Gastrocnemius medialis (tissue), 4 donors: ENCODE results near the gene TMEM123. TPM values are rescaled to one million over a fixed set of nuclear protein-coding genes. Genes with fewer than 3 reads are reported as not detected.

Experiments
- ATAC-seq, 2 donors: fragments of 150-250 bp; one replicate each; pipeline ENCODE4 v1.9.1; 2016
- DNase-seq, 2 donors: peaks; one replicate each; pipeline ENCODE4 v3.0.0-alpha.2; 2019
- H3K27ac ChIP-seq, 4 donors: fragments of 200-600 bp; sonication (generic); 1 replicate in 1 of 4; 2 replicates in 3 of 4; pipeline ENCODE4 v1.5.1; 2016 to 2018; ENCODE audit warnings: mild to moderate bottlenecking in 2 of 4, moderate library complexity in 1 of 4
- H3K27me3 ChIP-seq, 3 donors: fragments of 200-600 bp; sonication (generic) in 2 of 3; 1 replicate in 1 of 3; 2 replicates in 2 of 3; pipeline versions ENCODE4 v1.5.1 to v1.6.0; 2016 to 2019; ENCODE audit warnings: mild to moderate bottlenecking in 1 of 3, moderate library complexity in 1 of 3
- H3K36me3 ChIP-seq, 2 donors: fragments of 200-600 bp; sonication (generic) in 1 of 2; one replicate each; pipeline ENCODE4 v1.5.1; 2017 to 2018
- H3K4me1 ChIP-seq, 2 donors: fragments of 200-600 bp; sonication (generic) in 1 of 2; one replicate each; pipeline ENCODE4 v1.5.1; 2016 to 2017; ENCODE audit warnings: mild to moderate bottlenecking in 2 of 2
- H3K4me3 ChIP-seq, 4 donors: fragments of 200-600 bp; sonication (generic) in 3 of 4; 1 replicate in 1 of 4; 2 replicates in 3 of 4; pipeline ENCODE4 v1.5.1; 2016 to 2019; ENCODE audit warnings: mild to moderate bottlenecking in 2 of 4
- H3K9me3 ChIP-seq, 3 donors: fragments of 200-600 bp; sonication (generic) in 2 of 3; 1 replicate in 1 of 3; 2 replicates in 2 of 3; pipeline ENCODE4 v1.5.1; 2016 to 2019
- POLR2A ChIP-seq, 2 donors: fragments of 450-650 bp; IDR thresholded peaks; one replicate each; pipeline ENCODE4 v1.6.1; 2017; ENCODE audit warnings: antibody characterized with exemption in 2 of 2, mild to moderate bottlenecking in 2 of 2, moderate library complexity in 2 of 2
- in situ Hi-C, 4 donors: fragments of 200-750 bp; cut with MboI; loops; one replicate each; pipeline versions ENCODE4 v1.15.0 to v1.8.0; 2017; ENCODE audit warnings: low sequenced_read_pairs in 4 of 4
- intact Hi-C: fragments of 100-400 bp; cut with DNase I; formaldehyde crosslinking; loops from one replicate; pipeline ENCODE4 v1.15.1; 2023; ENCODE audit warnings: low total_unique reads
- total RNA-seq, 4 donors: library from RNA; depleted of rRNA; stranded (reverse); fragments of >200 nt; gene quantifications; one replicate each; pipeline versions ENCODE4 v1.1.0 to v1.2.3, GENCODE V29; 2016
- TF ChIP-seq, protein P1 (sequence below), 5 experiments: fragments of 450-650 bp in 3 of 5; fragments of 200-600 bp in 2 of 5; sonication (generic) in 2 of 5; IDR thresholded peaks in 4 of 5; conservative IDR thresholded peaks in 1 of 5; 1 replicate in 4 of 5; 2 replicates in 1 of 5; pipeline ENCODE4 v1.5.1; 2016 to 2019; ENCODE audit warnings: antibody characterized with exemption in 5 of 5, mild to moderate bottlenecking in 3 of 5, moderate library complexity in 3 of 5

Gene TMEM123
- total RNA-seq, 4 donors from 2014 or later, result 12.5 to 38.0 (median 22.6) TPM

DNA sequence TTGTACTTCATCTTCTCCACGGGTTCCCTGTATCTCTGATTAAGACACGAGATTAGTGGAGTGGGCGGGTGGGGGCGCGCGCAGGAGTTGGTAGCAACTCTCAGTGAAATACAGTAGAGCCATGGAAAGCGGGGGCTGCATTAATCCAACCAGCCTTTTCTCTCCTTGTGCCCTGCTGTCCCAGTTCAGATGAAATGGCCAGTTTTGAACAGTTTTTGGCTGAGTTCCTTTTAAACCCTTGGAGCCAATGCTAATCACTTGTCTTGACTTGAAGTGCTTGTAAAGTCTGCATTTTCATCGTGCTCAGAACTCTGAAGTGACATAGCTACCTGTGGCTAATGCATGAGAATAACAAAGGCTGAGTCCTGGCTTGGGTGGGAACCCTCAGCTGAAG is 734 bp upstream of the TMEM123 start:
- Histone ChIP-seq H3K27me3 (no peaks in the 10 kb centered on the region), H3K4me3 (peak overlapping the region; percentile 58 to 91 (median 82)), H3K9me3 (no peaks in the 10 kb centered on the region), H3K4me1 (peaks cover 10 to 13% of the 10 kb centered on the region in 2 donors), H3K36me3 (no peaks in the 10 kb centered on the region), H3K27ac (peak overlapping the region; percentile 78 to 80 (median 79))
- in situ Hi-C loops (no loop called here), intact Hi-C loops (loop anchor here (2.0 to 5.0 kb wide), 2 partner anchors 61 to 106 kb away; partner anchors contain the start of gene BIRC2)
- ATAC-seq, result no peak
- no peak for TF ChIP-seq POLR2A (IDR thresholded peaks at IDR 0.05)
- TF ChIP-seq, protein P1, sequence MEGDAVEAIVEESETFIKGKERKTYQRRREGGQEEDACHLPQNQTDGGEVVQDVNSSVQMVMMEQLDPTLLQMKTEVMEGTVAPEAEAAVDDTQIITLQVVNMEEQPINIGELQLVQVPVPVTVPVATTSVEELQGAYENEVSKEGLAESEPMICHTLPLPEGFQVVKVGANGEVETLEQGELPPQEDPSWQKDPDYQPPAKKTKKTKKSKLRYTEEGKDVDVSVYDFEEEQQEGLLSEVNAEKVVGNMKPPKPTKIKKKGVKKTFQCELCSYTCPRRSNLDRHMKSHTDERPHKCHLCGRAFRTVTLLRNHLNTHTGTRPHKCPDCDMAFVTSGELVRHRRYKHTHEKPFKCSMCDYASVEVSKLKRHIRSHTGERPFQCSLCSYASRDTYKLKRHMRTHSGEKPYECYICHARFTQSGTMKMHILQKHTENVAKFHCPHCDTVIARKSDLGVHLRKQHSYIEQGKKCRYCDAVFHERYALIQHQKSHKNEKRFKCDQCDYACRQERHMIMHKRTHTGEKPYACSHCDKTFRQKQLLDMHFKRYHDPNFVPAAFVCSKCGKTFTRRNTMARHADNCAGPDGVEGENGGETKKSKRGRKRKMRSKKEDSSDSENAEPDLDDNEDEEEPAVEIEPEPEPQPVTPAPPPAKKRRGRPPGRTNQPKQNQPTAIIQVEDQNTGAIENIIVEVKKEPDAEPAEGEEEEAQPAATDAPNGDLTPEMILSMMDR (IDR thresholded peaks at IDR 0.05 in 4 of 5, conservative IDR thresholded peaks at IDR 0.05 in 1 of 5), result no peak
- no peak for DNase-seq

DNA sequence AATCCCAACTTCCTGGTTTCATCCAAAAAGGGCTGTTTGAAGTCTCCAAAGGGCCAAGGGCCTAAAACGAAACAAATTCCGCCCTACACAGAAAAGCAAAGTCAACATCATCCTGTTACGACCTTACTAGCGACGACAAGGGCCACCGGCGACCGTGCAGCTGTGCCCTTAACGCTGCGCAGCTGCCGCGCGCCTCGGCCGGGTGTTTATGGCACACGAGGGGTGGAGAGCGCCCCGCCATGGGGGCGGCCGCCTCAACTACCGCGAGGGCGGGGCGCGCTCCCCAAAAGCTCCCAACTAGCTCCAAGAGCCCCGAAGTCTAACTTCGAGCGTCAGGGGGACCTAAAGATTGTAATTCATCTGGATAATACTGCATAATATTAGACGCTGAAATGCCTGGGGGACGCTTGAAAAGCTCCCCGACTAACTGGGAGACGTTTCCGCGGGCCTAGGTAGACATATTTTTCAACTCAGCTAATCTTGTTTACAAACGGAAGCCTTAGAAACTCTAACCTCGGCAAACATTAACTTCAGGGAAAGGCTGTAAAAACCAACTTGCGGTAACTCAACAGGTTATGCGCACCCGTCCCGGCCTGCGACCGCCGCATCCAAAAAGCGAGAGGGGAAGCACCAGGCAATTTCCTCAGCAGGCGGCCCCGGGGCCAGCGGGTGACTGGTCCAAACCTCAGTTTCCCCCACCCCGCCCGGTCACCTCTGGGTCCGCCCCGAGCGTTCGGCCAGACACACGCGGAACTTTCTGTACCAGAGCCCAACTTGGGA is 694 bp downstream of the TMEM123 start:
- peak overlapping the region; percentile 78 to 80 (median 79) for H3K27ac ChIP-seq
- peak overlapping the region; percentile 58 to 91 (median 82) for H3K4me3 ChIP-seq
- in situ Hi-C loops, result no loop called here
- H3K9me3 ChIP-seq, result no peaks in the 10 kb centered on the region
- peaks cover 10 to 13% of the 10 kb centered on the region in 2 donors for H3K4me1 ChIP-seq
- ATAC-seq, result peak; percentile 52
- H3K27me3 ChIP-seq, result no peaks in the 10 kb centered on the region
- DNase-seq, result peak; percentile 17 to 26
- H3K36me3 ChIP-seq, result peaks cover 0 to 5% of the 10 kb centered on the region in 2 donors
- TF ChIP-seq POLR2A (IDR thresholded peaks at IDR 0.05), result peak in 1 of 2 donors; percentile 41
- TF ChIP-seq, protein P1 (IDR thresholded peaks at IDR 0.05 in 4 of 5, conservative IDR thresholded peaks at IDR 0.05 in 1 of 5), result peak in 1 of 5 experiments; percentile 16
- intact Hi-C loops, result loop anchor here (2.0 to 5.0 kb wide), 2 partner anchors 60 to 105 kb away; partner anchors contain the start of gene BIRC2

DNA sequence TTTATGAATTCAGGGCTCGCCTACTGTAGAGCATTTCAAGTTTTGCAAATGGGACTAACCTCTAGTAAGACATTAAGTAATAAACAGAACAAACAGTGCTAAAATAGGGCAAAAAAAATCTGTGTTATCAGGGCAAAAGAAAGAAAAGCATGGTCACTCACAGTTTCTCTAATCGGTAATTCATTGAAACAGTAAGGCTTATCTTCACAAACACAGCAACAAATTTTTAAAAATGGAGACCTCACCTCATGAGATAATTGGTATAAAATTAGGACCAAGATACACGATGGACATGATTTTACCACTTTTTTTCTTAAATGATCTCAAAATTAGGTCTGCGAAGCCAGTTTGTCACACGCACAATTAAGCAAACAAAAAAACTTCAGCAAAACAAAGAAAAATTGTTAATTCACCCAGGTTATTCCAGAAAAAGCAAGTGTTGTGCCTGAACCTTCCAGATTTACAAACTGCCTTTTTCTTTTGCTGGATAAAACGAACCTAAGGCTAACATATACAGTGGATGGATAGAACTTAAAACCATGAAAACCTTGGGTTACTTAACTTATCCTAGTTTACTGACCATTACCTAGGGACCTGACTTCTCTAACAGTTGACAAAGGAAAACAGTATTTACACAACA is 1.4 kb downstream of the TMEM123 start:
- peak overlapping the region; percentile 78 to 80 (median 79) for H3K27ac ChIP-seq
- intact Hi-C loops (loop anchor here (5.0 kb wide), 1 partner anchor 59 kb away; no protein-coding TSS in a partner anchor), in situ Hi-C loops (no loop called here)
- H3K4me3 ChIP-seq, result peak overlapping the region; percentile 58 to 91 (median 82)
- peak in 1 of 2 donors; percentile 11 for ATAC-seq
- TF ChIP-seq, protein P1 (IDR thresholded peaks at IDR 0.05 in 4 of 5, conservative IDR thresholded peaks at IDR 0.05 in 1 of 5), result no peak
- no peak for TF ChIP-seq POLR2A (IDR thresholded peaks at IDR 0.05)
- H3K9me3 ChIP-seq, result no peaks in the 10 kb centered on the region
- no peak for DNase-seq
- peaks cover 10 to 13% of the 10 kb centered on the region in 2 donors for H3K4me1 ChIP-seq
- peaks cover 0 to 5% of the 10 kb centered on the region in 2 donors for H3K36me3 ChIP-seq
- H3K27me3 ChIP-seq, result no peaks in the 10 kb centered on the region

DNA sequence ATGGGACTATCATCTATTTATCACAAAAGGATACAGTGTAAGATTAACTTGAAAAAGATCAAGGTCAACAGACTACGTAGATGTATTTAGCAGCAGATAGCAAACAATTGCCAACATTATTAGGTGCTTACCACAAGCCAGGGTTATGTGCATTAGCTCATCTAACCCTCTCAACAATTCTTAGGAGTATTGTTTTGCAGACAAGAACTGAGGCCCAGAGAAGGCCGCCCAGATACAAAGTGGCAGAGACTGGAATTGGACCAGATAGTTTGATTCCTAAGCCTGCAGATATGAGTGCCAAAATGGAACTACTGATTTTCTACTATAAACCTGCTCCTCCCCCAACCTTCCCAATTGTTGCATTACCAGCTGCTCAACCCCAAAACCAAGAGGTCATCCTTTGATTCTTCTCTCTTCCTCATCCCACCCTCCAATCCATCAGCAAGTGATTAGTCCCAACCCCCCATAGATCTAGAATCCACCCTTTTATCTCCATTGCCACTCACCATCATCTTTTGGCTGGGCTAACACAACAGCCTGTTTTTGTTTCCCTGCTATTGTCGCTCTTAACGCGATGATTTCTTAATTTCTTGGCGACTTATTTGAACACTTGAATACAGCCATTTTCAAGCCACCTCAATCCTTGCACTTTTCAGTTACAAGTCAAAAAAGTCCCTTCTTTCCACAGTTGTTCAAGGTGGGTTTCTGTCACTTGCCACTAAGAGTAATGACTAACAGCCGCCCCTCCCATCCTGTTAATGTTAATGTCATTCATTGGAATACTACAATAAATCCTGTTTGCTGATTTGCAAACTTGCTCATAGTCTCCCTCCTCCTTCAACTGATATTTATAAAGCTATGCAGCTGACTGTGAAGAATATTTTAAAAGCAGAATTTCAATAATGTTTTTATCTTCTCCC is 2.7 kb downstream of the TMEM123 start:
- peak overlapping the region in 2 of 4 donors; percentile 6 to 78 for H3K27ac ChIP-seq
- in situ Hi-C loops, result no loop called here
- peaks cover 0 to 5% of the 10 kb centered on the region in 2 donors for H3K36me3 ChIP-seq
- intact Hi-C loops, result loop anchor here (5.0 kb wide), 1 partner anchor 58 kb away; no protein-coding TSS in a partner anchor
- TF ChIP-seq, protein P1 (IDR thresholded peaks at IDR 0.05 in 4 of 5, conservative IDR thresholded peaks at IDR 0.05 in 1 of 5), result no peak
- TF ChIP-seq POLR2A (IDR thresholded peaks at IDR 0.05), result no peak
- no peak overlapping the region for H3K4me3 ChIP-seq
- peaks cover 10 to 13% of the 10 kb centered on the region in 2 donors for H3K4me1 ChIP-seq
- H3K9me3 ChIP-seq, result no peaks in the 10 kb centered on the region
- DNase-seq (no peak), ATAC-seq (no peak)
- no peaks in the 10 kb centered on the region for H3K27me3 ChIP-seq
